NT2/D1 (cell line): ENCODE results near the gene CBR4.

Experiments
- DNase-seq: peaks from one replicate; pipeline ENCODE4 v3.0.0-alpha.2; 2011; ENCODE audit warnings: low read depth, low spot score
- H3K27me3 ChIP-seq: 2 replicates; pipeline ENCODE4 v1.6.0; 2011; ENCODE audit warnings: mild to moderate bottlenecking; ENCODE audit not compliant: insufficient read length, insufficient read depth
- H3K36me3 ChIP-seq: 2 replicates; pipeline ENCODE4 v1.6.1; 2011; ENCODE audit warnings: mild to moderate bottlenecking, low read length, mixed read lengths; ENCODE audit not compliant: insufficient read depth, insufficient read length
- H3K4me1 ChIP-seq: 2 replicates; pipeline ENCODE4 v1.5.1; 2011; ENCODE audit not compliant: insufficient read depth, insufficient read length
- H3K4me3 ChIP-seq: 2 replicates; pipeline ENCODE4 v1.5.1; 2011; ENCODE audit warnings: low read depth; ENCODE audit not compliant: insufficient read length
- H3K9ac ChIP-seq: 2 replicates; pipeline ENCODE4 v1.6.0; 2011; ENCODE audit warnings: low read depth; ENCODE audit not compliant: insufficient read length
- H3K9me3 ChIP-seq: 2 replicates; pipeline ENCODE4 v1.5.1; 2011; ENCODE audit warnings: mild to moderate bottlenecking, low read length; ENCODE audit not compliant: insufficient read depth
- SUZ12 ChIP-seq: IDR thresholded peaks from 2 replicates; pipeline ENCODE4 v1.6.1; 2011; ENCODE audit not compliant: insufficient read length, insufficient read depth; ENCODE audit errors: extremely low read depth
- YY1 ChIP-seq: IDR thresholded peaks from 2 replicates; pipeline ENCODE4 v1.6.1; 2011; ENCODE audit not compliant: insufficient read length, insufficient read depth
- ZNF274 ChIP-seq: IDR thresholded peaks from 2 replicates; pipeline ENCODE4 v1.6.1; 2011; ENCODE audit warnings: mild to moderate bottlenecking, low read depth, low read length

CBR4 gene

GRCh38 chr4:169017971-169018370 lies 7.9 kb upstream of the CBR4 start:
- H3K27me3 ChIP-seq = no peaks in the 10 kb centered on the region
- TF ChIP-seq YY1 (no peak), ZNF274 (no peak), SUZ12 (no peak)
- no peaks in the 10 kb centered on the region for H3K36me3 ChIP-seq
- H3K4me1 ChIP-seq = no peaks in the 10 kb centered on the region
- no peak for DNase-seq
- H3K9me3 ChIP-seq = no peaks in the 10 kb centered on the region
- no peak overlapping the region for H3K9ac ChIP-seq
- no peak overlapping the region for H3K4me3 ChIP-seq

- TF ChIP-seq SUZ12 = no peak
- TF ChIP-seq ZNF274 = no peak
- TF ChIP-seq YY1 = no peak
- H3K27me3 ChIP-seq = no peaks in the 10 kb centered on the region
- no peaks in the 10 kb centered on the region for H3K9me3 ChIP-seq
- no peak overlapping the region for H3K9ac ChIP-seq
- no peak for DNase-seq
- H3K4me1 ChIP-seq = no peaks in the 10 kb centered on the region
- no peaks in the 10 kb centered on the region for H3K36me3 ChIP-seq
- H3K4me3 ChIP-seq = no peak overlapping the region
These were observed 5.2 kb upstream of the CBR4 start for GRCh38 chr4:169015186-169015623.

GRCh38 chr4:169014586-169014985 lies 4.5 kb upstream of the CBR4 start:
- no peaks in the 10 kb centered on the region for H3K36me3 ChIP-seq
- no peak for TF ChIP-seq SUZ12
- TF ChIP-seq ZNF274 = no peak
- TF ChIP-seq YY1 = no peak
- H3K9ac ChIP-seq = no peak overlapping the region
- DNase-seq = no peak
- no peaks in the 10 kb centered on the region for H3K4me1 ChIP-seq
- no peak overlapping the region for H3K4me3 ChIP-seq
- H3K27me3 ChIP-seq = no peaks in the 10 kb centered on the region
- no peaks in the 10 kb centered on the region for H3K9me3 ChIP-seq

GRCh38 chr4:169013396-169013795 lies 3.3 kb upstream of the CBR4 start:
- H3K36me3 ChIP-seq = no peaks in the 10 kb centered on the region
- no peaks in the 10 kb centered on the region for H3K27me3 ChIP-seq
- TF ChIP-seq YY1 (no peak), ZNF274 (no peak)
- H3K9ac ChIP-seq = no peak overlapping the region
- H3K9me3 ChIP-seq = no peaks in the 10 kb centered on the region
- no peaks in the 10 kb centered on the region for H3K4me1 ChIP-seq
- DNase-seq = no peak
- no peak overlapping the region for H3K4me3 ChIP-seq

- no peak overlapping the region for H3K4me3 ChIP-seq
- H3K9ac ChIP-seq = no peak overlapping the region
- DNase-seq = no peak
- TF ChIP-seq ZNF274 (no peak), SUZ12 (no peak)
- no peaks in the 10 kb centered on the region for H3K4me1 ChIP-seq
- H3K36me3 ChIP-seq = no peaks in the 10 kb centered on the region
- H3K9me3 ChIP-seq = no peaks in the 10 kb centered on the region
- H3K27me3 ChIP-seq = no peaks in the 10 kb centered on the region
These were observed 2.0 kb upstream of the CBR4 start for GRCh38 chr4:169012049-169012448.

GRCh38 chr4:169009286-169010124 lies 550 bp downstream of the CBR4 start:
- TF ChIP-seq YY1 (no peak), SUZ12 (no peak), ZNF274 (no peak)
- H3K27me3 ChIP-seq = no peaks in the 10 kb centered on the region
- peak overlapping the region; percentile 84 for H3K9ac ChIP-seq
- H3K36me3 ChIP-seq = peaks cover 10% of the 10 kb centered on the region
- DNase-seq = peak; percentile 20
- H3K4me1 ChIP-seq = no peaks in the 10 kb centered on the region
- no peaks in the 10 kb centered on the region for H3K9me3 ChIP-seq
- peak overlapping the region; percentile 75 for H3K4me3 ChIP-seq

- Histone ChIP-seq H3K9me3 (no peaks in the 10 kb centered on the region), H3K4me3 (no peak overlapping the region), H3K27me3 (no peaks in the 10 kb centered on the region), H3K4me1 (no peaks in the 10 kb centered on the region), H3K9ac (no peak overlapping the region), H3K36me3 (peaks cover 35% of the 10 kb centered on the region)
- no peak for DNase-seq
- TF ChIP-seq ZNF274 (no peak), SUZ12 (no peak)
These were observed 4.5 kb downstream of the CBR4 start for GRCh38 chr4:169005453-169006099.
